HG02884 (cell line): ENCODE data around the gene MBLAC1.

Source experiments
- ATAC-seq: cut with Tn5 transposase; IDR thresholded peaks from one replicate; pipeline ENCODE4 v1.9.1; 2021; ENCODE audit warnings: mild to moderate bottlenecking, moderate library complexity; ENCODE audit not compliant: unreplicated experiment

The MBLAC1 gene

GRCh38 chr7:100152937-100153666 is 26.3 kb downstream of the MBLAC1 start:
- no peak for ATAC-seq

GRCh38 chr7:100153708-100154535 is 27.2 kb downstream of the MBLAC1 start:
- no peak for ATAC-seq

GRCh38 chr7:100154651-100155491 is 28.1 kb downstream of the MBLAC1 start:
- no peak for ATAC-seq

- ATAC-seq = no peak
Observed at GRCh38 chr7:100155553-100156317, 29.0 kb downstream of the MBLAC1 start.

- no peak for ATAC-seq
Observed at GRCh38 chr7:100156331-100157068, 29.7 kb downstream of the MBLAC1 start.

GRCh38 chr7:100157069-100157333 is 30.2 kb downstream of the MBLAC1 start:
- no peak for ATAC-seq

GRCh38 chr7:100157334-100158228 is 30.8 kb downstream of the MBLAC1 start:
- ATAC-seq = peak; percentile 10

- ATAC-seq = peak; percentile 67
Observed at GRCh38 chr7:100158229-100159098, 31.7 kb downstream of the MBLAC1 start, which contains the start of gene TRAPPC14. TSS of gene TRAPPC14 (minus strand) at chr7:100158723. CDS start at chr7:100158499, 224 bp downstream.

GRCh38 chr7:100159099-100159623 is 32.4 kb downstream of the MBLAC1 start:
- no peak for ATAC-seq

GRCh38 chr7:100160067-100160466 is 33.3 kb downstream of the MBLAC1 start:
- no peak for ATAC-seq

- no peak for ATAC-seq
Observed at GRCh38 chr7:100163006-100163531, 36.3 kb downstream of the MBLAC1 start.

GRCh38 chr7:100163871-100164270 is 37.1 kb downstream of the MBLAC1 start:
- ATAC-seq = no peak

GRCh38 chr7:100166317-100166940 is 39.7 kb downstream of the MBLAC1 start:
- no peak for ATAC-seq

GRCh38 chr7:100166970-100167911 is 40.5 kb downstream of the MBLAC1 start:
- ATAC-seq = no peak

GRCh38 chr7:100167912-100168323 is 41.2 kb downstream of the MBLAC1 start:
- ATAC-seq = no peak
